IMR-90 (cell line): ENCODE measurements around the gene DGKE. TPM values are rescaled to one million over a fixed set of nuclear protein-coding genes. Genes with fewer than 3 reads are reported as not detected.

ENCODE experiments used
- ATAC-seq: fragments of 200-7000 bp; cut with Tn5 transposase; 2 replicates; pipeline ENCODE4 v1.9.1; 2020; ENCODE audit warnings: low read depth, mild to moderate bottlenecking, moderate library complexity
- BruUV-seq: library from RNA; stranded (reverse); fragments of 400-500 nt; replicated peaks from 2 replicates; lab custom pipeline; 2021; lab: Mats Ljungman, UMichigan
- CTCF ChIA-PET: fragments of 300-600 bp; formaldehyde crosslinking; extraction: SDS; loops from one replicate; lab custom pipeline; 2021; ENCODE audit warnings: antibody characterized with exemption; lab: Yijun Ruan, JAX
- POLR2A ChIA-PET: fragments of 300-600 bp; sonication (Branson Sonifier 250); formaldehyde crosslinking; loops from one replicate; lab custom pipeline; 2022; ENCODE audit warnings: antibody characterized with exemption; ENCODE audit not compliant: unreplicated experiment; lab: Charles Lee
- DNase-seq: peaks from one replicate; pipeline ENCODE4 v3.0.0; 2013
- H2AFZ ChIP-seq: replicated peaks from 2 replicates; pipeline ENCODE3; 2013; ENCODE audit warnings: low read length, mild to moderate bottlenecking; ENCODE audit not compliant: poor library complexity
- H2AK5ac ChIP-seq: 2 replicates; pipeline ENCODE4 v1.6.1; 2013; ENCODE audit warnings: low read depth, low read length, inconsistent platforms
- H2AK9ac ChIP-seq: replicated peaks from 2 replicates; pipeline ENCODE3; 2013; ENCODE audit warnings: mild to moderate bottlenecking, low read depth, low read length, moderate library complexity; ENCODE audit not compliant: poor library complexity
- H2BK120ac ChIP-seq: 2 replicates; pipeline ENCODE4 v1.6.1; 2013; ENCODE audit warnings: low read depth, low read length, inconsistent platforms
- H2BK15ac ChIP-seq: 3 replicates; pipeline ENCODE4 v1.6.1; 2013; ENCODE audit warnings: low read depth, low read length, inconsistent platforms
- H2BK20ac ChIP-seq: 2 replicates; pipeline ENCODE4 v1.6.1; 2013; ENCODE audit warnings: low read depth, mild to moderate bottlenecking, inconsistent platforms, low read length, moderate library complexity
- H2BK5ac ChIP-seq: 2 replicates; pipeline ENCODE4 v1.6.1; 2013; ENCODE audit warnings: mild to moderate bottlenecking, low read depth, low read length, inconsistent platforms; ENCODE audit not compliant: poor library complexity, severe bottlenecking
- H3K14ac ChIP-seq: replicated peaks from 2 replicates; pipeline ENCODE4 v1.6.1; 2013; ENCODE audit warnings: low read depth, low read length, inconsistent platforms
- H3K18ac ChIP-seq: 2 replicates; pipeline ENCODE4 v1.6.1; 2013; ENCODE audit warnings: low read depth, low read length, control low read depth
- H3K23ac ChIP-seq: 2 replicates; pipeline ENCODE4 v1.6.1; 2013; ENCODE audit warnings: low read depth, low read length, inconsistent platforms
- H3K27ac ChIP-seq: 2 replicates; pipeline ENCODE4 v1.5.1; 2013; ENCODE audit warnings: mild to moderate bottlenecking, control low read depth, low read length; ENCODE audit not compliant: insufficient read depth
- H3K27me3 ChIP-seq: 2 replicates; pipeline ENCODE4 v1.6.1; 2013; ENCODE audit warnings: low read length; ENCODE audit not compliant: control insufficient read depth, insufficient read depth
- H3K36me3 ChIP-seq: 2 replicates; pipeline ENCODE4 v1.6.1; 2013; ENCODE audit warnings: low read length, mixed read lengths; ENCODE audit not compliant: control insufficient read depth, insufficient read depth
- H3K4ac ChIP-seq: 2 replicates; pipeline ENCODE4 v1.6.1; 2013; ENCODE audit warnings: low read depth, low read length, inconsistent platforms
- H3K4me1 ChIP-seq: 2 replicates; pipeline ENCODE4 v1.6.1; 2013; ENCODE audit warnings: low read length, mixed read lengths; ENCODE audit not compliant: control insufficient read depth, insufficient read depth
- H3K4me2 ChIP-seq: 2 replicates; pipeline ENCODE4 v1.6.1; 2013; ENCODE audit warnings: low read depth, mild to moderate bottlenecking, control low read depth, low read length, moderate library complexity
- H3K4me3 ChIP-seq: 2 replicates; pipeline ENCODE4 v1.5.1; 2013; ENCODE audit warnings: low read depth, mild to moderate bottlenecking, control low read depth, low read length, moderate library complexity; ENCODE audit not compliant: insufficient read depth
- H3K56ac ChIP-seq: 2 replicates; pipeline ENCODE4 v1.6.1; 2013; ENCODE audit warnings: low read length, inconsistent platforms; ENCODE audit not compliant: insufficient read depth; ENCODE audit errors: extremely low read depth
- H3K79me1 ChIP-seq, 2 experiments: 2 replicates each; pipeline ENCODE4 v1.6.1; 2013; ENCODE audit warnings: low read length in 2 of 2, inconsistent platforms in 1 of 2, low read depth in 1 of 2
- H3K9ac ChIP-seq: 2 replicates; pipeline ENCODE4 v1.6.1; 2013; ENCODE audit warnings: low read depth, low read length, control low read depth
- H3K9me1 ChIP-seq: 2 replicates; pipeline ENCODE4 v1.6.1; 2013; ENCODE audit warnings: low read length, inconsistent platforms; ENCODE audit not compliant: insufficient read depth
- H3K9me3 ChIP-seq: 2 replicates; pipeline ENCODE4 v1.6.1; 2013; ENCODE audit warnings: low read length; ENCODE audit not compliant: control insufficient read depth, insufficient read depth
- H4K20me1 ChIP-seq: 2 replicates; pipeline ENCODE4 v1.6.1; 2013; ENCODE audit warnings: low read length, inconsistent platforms; ENCODE audit not compliant: insufficient read depth
- H4K5ac ChIP-seq: 2 replicates; pipeline ENCODE4 v1.6.1; 2013; ENCODE audit warnings: mild to moderate bottlenecking, low read depth, low read length, control low read depth
- H4K8ac ChIP-seq, 2 experiments: 2 replicates each; pipeline ENCODE4 v1.6.1; 2013; ENCODE audit warnings: low read depth in 2 of 2, low read length in 2 of 2, control low read depth in 1 of 2, inconsistent platforms in 1 of 2
- H4K91ac ChIP-seq: 2 replicates; pipeline ENCODE4 v1.6.1; 2013; ENCODE audit warnings: low read depth, low read length, inconsistent platforms; ENCODE audit not compliant: insufficient read depth
- CHD1 ChIP-seq: IDR thresholded peaks from 2 replicates; pipeline ENCODE4 v1.6.1; 2012; ENCODE audit warnings: low read depth, low read length, improper control_type of control experiment
- FOS ChIP-seq: fragments of 150-350 bp; IDR thresholded peaks from 2 replicates; pipeline ENCODE4 v1.6.1; 2016; ENCODE audit warnings: low read depth, low read length
- MAFK ChIP-seq: IDR thresholded peaks from 2 replicates; pipeline ENCODE4 v1.6.1; 2012; ENCODE audit warnings: low read depth, low read length, improper control_type of control experiment
- MAZ ChIP-seq: IDR thresholded peaks from 2 replicates; pipeline ENCODE4 v1.6.1; 2012; ENCODE audit warnings: low read depth, mild to moderate bottlenecking, low read length, improper control_type of control experiment, moderate library complexity, borderline replicate concordance
- MXI1 ChIP-seq: IDR thresholded peaks from 2 replicates; pipeline ENCODE4 v1.6.1; 2012; ENCODE audit warnings: low read depth, mild to moderate bottlenecking, low read length, moderate library complexity, borderline replicate concordance
- POLR2A ChIP-seq: IDR thresholded peaks from 2 replicates; pipeline ENCODE4 v1.6.1; 2012; ENCODE audit warnings: mild to moderate bottlenecking, low read depth, low read length
- RAD21 ChIP-seq: IDR thresholded peaks from 2 replicates; pipeline ENCODE4 v1.6.1; 2012; ENCODE audit warnings: low read length, improper control_type of control experiment
- RCOR1 ChIP-seq: IDR thresholded peaks from 2 replicates; pipeline ENCODE4 v1.6.1; 2012; ENCODE audit warnings: mild to moderate bottlenecking, low read length, improper control_type of control experiment; ENCODE audit not compliant: insufficient replicate concordance
- WGBS, 2 experiments: methylation state at CpG; one replicate each; pipeline versions ENCODE4 v1.1.5 to v1.1.7; 2013; ENCODE audit warnings: missing lambda C conversion rate in 2 of 2; ENCODE audit not compliant: insufficient read length in 1 of 2; ENCODE audit errors: extremely low coverage in 2 of 2; 5-methylcytosine and 5-hydroxymethylcytosine counted together
- dilution Hi-C: fragments of 300-500 bp; cut with HindIII; formaldehyde crosslinking; loops from one replicate; pipeline ENCODE4 v1.14.3; 2018; ENCODE audit warnings: low sequenced_read_pairs; ENCODE audit not compliant: unreplicated experiment
- in situ Hi-C: fragments of 300-500 bp; cut with MboI; formaldehyde crosslinking; loops from 3 replicates; pipeline ENCODE4 v1.14.3; 2019; ENCODE audit warnings: low sequenced_read_pairs, inconsistent platforms, mixed read lengths
- intact Hi-C: fragments of 100-400 bp; cut with micrococcal nuclease; formaldehyde crosslinking; loops from 2 replicates; pipeline ENCODE4 v1.10.0; 2022
- polyA plus RNA-seq, 3 experiments: library from polyadenylated mRNA; depleted of rRNA; stranded (reverse); fragments of >200 nt; gene quantifications; 2 replicates each; pipeline ENCODE4 v1.2.3, GENCODE V29; 2012; ENCODE audit warnings: low replicate concordance in 1 of 3
- total RNA-seq: library from RNA; depleted of rRNA; stranded (reverse); fragments of >200 nt; gene quantifications from 2 replicates; pipeline ENCODE4 v1.2.3, GENCODE V29; 2012
- TF ChIP-seq, protein P1 (sequence below): fragments of 150-350 bp; IDR thresholded peaks from 2 replicates; pipeline ENCODE4 v1.6.1; 2017; ENCODE audit warnings: mild to moderate bottlenecking, antibody characterized with exemption, low read length, low read depth

DGKE gene
- total and polyA plus RNA-seq, 2 of the 4 experiments (the other 2 are of a cell fraction), result 3.9 to 5.0 TPM

DNA sequence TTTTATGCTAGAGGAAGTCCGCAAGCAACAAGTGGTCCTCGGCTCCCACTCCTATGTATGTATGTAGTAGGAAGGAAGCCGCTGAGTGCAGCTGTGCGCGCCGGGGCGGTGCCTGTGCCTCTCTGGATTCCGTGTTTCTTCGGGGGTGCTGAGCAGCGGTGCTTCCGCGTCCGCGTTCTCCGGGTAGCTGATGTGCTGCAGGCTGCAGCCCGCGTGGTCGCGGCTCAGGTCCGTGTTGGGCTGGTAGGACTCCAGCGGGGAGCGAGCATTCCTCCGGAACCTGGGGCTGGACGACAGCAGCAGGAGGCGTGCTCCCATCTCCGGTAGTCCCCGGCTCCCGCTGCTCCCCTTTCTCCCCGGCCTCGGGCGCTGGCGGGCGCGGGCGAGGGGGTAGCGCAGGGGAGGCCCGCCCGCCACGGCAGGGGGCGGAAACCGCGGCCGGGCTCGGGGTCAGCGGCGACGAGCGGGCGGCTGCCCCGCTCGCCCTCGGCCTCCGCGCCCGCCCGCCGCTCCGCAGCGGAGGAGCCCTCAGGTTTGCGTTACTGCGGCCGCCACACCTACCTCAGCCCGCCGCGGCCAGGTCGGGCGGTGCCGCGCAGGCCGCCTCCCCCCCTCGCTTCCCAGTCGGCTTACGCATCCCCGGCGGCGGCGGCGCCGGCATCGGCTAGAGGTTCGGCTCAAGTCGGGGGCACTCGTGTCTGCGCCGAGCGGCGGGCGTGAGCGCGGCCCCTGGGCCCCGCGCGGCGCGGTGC is 718 bp upstream of the DGKE start:
- H2BK120ac ChIP-seq, result peak overlapping the region; percentile 59; the same call in 1 of the 2 replicates
- H2AFZ ChIP-seq, result peak overlapping the region; percentile 93
- H2BK20ac ChIP-seq, result no peak overlapping the region
- peak overlapping the region; percentile 20 to 85; a peak in 3 of 4 replicates for H4K8ac ChIP-seq
- intact Hi-C loops, result loop anchor here (5.0 kb wide), 1 partner anchor 241 kb away; the partner anchor contains the start of gene NOG
- peak overlapping the region; percentile 56; the same call in 1 of the 2 replicates for H4K5ac ChIP-seq
- peak overlapping the region; percentile 79 for H2BK5ac ChIP-seq
- peaks cover 8% of the 10 kb centered on the region for H3K4me1 ChIP-seq
- ChIA-PET POLR2A (no interaction called here), CTCF (no interaction called here)
- no TSS peak for BruUV-seq
- ATAC-seq (peak; percentile 67), DNase-seq (peak; percentile 58)
- in situ Hi-C loops, result no loop called here
- H3K4ac ChIP-seq, result peak overlapping the region; percentile 86
- H4K20me1 ChIP-seq, result peaks cover 19% of the 10 kb centered on the region
- peak overlapping the region; percentile 57 for H3K27ac ChIP-seq
- peak overlapping the region; percentile 95 for H2AK9ac ChIP-seq
- H3K56ac ChIP-seq, result no peak overlapping the region
- peak overlapping the region; percentile 91 for H3K4me2 ChIP-seq
- H2AK5ac ChIP-seq, result 0 out of 2 replicates have a peak overlapping the region, but pooled peaks have one; percentile 25
- H3K4me3 ChIP-seq, result peak overlapping the region; percentile 85
- peak overlapping the region; percentile 75 for H3K14ac ChIP-seq
- H3K9me3 ChIP-seq, result no peaks in the 10 kb centered on the region
- peak overlapping the region; percentile 69 for H4K91ac ChIP-seq
- no peak overlapping the region for H3K18ac ChIP-seq
- dilution Hi-C loops, result no loop called here
- no peaks in the 10 kb centered on the region for H3K27me3 ChIP-seq
- peak; percentile 28 for TF ChIP-seq RCOR1
- no peak for TF ChIP-seq CHD1
- no peak for TF ChIP-seq FOS
- peak; percentile 13; the same call in 1 of the 2 replicates for TF ChIP-seq MAZ
- TF ChIP-seq POLR2A, result no peak
- TF ChIP-seq, protein P1, sequence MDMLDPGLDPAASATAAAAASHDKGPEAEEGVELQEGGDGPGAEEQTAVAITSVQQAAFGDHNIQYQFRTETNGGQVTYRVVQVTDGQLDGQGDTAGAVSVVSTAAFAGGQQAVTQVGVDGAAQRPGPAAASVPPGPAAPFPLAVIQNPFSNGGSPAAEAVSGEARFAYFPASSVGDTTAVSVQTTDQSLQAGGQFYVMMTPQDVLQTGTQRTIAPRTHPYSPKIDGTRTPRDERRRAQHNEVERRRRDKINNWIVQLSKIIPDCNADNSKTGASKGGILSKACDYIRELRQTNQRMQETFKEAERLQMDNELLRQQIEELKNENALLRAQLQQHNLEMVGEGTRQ, result no peak
- peak; percentile 71 for TF ChIP-seq MXI1
- TF ChIP-seq RAD21, result no peak
- TF ChIP-seq MAFK, result no peak
- peaks cover 34 to 48% of the 10 kb centered on the region in 2 experiments for H3K79me1 ChIP-seq
- no peak overlapping the region; the same call in 2 of the 3 replicates for H2BK15ac ChIP-seq
- H3K36me3 ChIP-seq, result no peaks in the 10 kb centered on the region; the same call in 1 of the 2 replicates
- peak overlapping the region; percentile 64 for H3K9ac ChIP-seq
- 0% methylated on average over 52 of the region's 95 CpGs; no CpG with 5 or more reads in 1 of the 2 experiments for WGBS, 2 experiments
- peak overlapping the region; percentile 92; the same call in 1 of the 2 replicates for H3K23ac ChIP-seq
- peaks cover 21% of the 10 kb centered on the region for H3K9me1 ChIP-seq
